HG02759 (cell line): ENCODE data around the gene TRHDE.

Experiments used
- ATAC-seq: cut with Tn5 transposase; IDR thresholded peaks from one replicate; pipeline ENCODE4 v1.9.1; 2021; ENCODE audit warnings: mild to moderate bottlenecking, moderate library complexity; ENCODE audit not compliant: unreplicated experiment

The TRHDE gene

GRCh38 chr12:72307229-72307628 is 35.1 kb downstream of the TRHDE start:
- ATAC-seq: no peak

GRCh38 chr12:72311946-72312345 is 39.8 kb downstream of the TRHDE start:
- no peak for ATAC-seq

GRCh38 chr12:72313806-72314205 is 41.6 kb downstream of the TRHDE start:
- ATAC-seq: no peak

GRCh38 chr12:72315858-72316257 is 43.7 kb downstream of the TRHDE start:
- no peak for ATAC-seq

GRCh38 chr12:72318341-72318740 is 46.2 kb downstream of the TRHDE start:
- ATAC-seq: no peak

- no peak for ATAC-seq
These were observed 51.7 kb downstream of the TRHDE start for GRCh38 chr12:72323881-72324280.

GRCh38 chr12:72330301-72330700 is 58.1 kb downstream of the TRHDE start:
- no peak for ATAC-seq

GRCh38 chr12:72330784-72331183 is 58.6 kb downstream of the TRHDE start:
- no peak for ATAC-seq

GRCh38 chr12:72337382-72337781 is 65.2 kb downstream of the TRHDE start:
- ATAC-seq: no peak

GRCh38 chr12:72337946-72338345 is 65.8 kb downstream of the TRHDE start:
- no peak for ATAC-seq

- ATAC-seq: no peak
These were observed 66.3 kb downstream of the TRHDE start for GRCh38 chr12:72338437-72338836.

GRCh38 chr12:72346363-72346944 is 74.3 kb downstream of the TRHDE start:
- peak; percentile 98 for ATAC-seq

- no peak for ATAC-seq
These were observed 77.3 kb downstream of the TRHDE start for GRCh38 chr12:72349491-72349890.

GRCh38 chr12:72359416-72359815 is 87.2 kb downstream of the TRHDE start:
- no peak for ATAC-seq

GRCh38 chr12:72365151-72365550 is 93.0 kb downstream of the TRHDE start:
- ATAC-seq: no peak

GRCh38 chr12:72366255-72366654 is 94.1 kb downstream of the TRHDE start:
- ATAC-seq: no peak

GRCh38 chr12:72368298-72368697 is 96.1 kb downstream of the TRHDE start:
- ATAC-seq: no peak

- ATAC-seq: no peak
These were observed 96.7 kb downstream of the TRHDE start for GRCh38 chr12:72368719-72369422.

GRCh38 chr12:72369423-72369959 is 97.3 kb downstream of the TRHDE start:
- no peak for ATAC-seq

- ATAC-seq: no peak
These were observed 108.3 kb downstream of the TRHDE start for GRCh38 chr12:72380441-72380840.

GRCh38 chr12:72388322-72388721 is 116.2 kb downstream of the TRHDE start:
- ATAC-seq: no peak

GRCh38 chr12:72390146-72390545 is 118.0 kb downstream of the TRHDE start:
- no peak for ATAC-seq

- ATAC-seq: no peak
These were observed 133.9 kb downstream of the TRHDE start for GRCh38 chr12:72406111-72406510.
